ENCODE data around the gene ARFGAP1.

DNA sequence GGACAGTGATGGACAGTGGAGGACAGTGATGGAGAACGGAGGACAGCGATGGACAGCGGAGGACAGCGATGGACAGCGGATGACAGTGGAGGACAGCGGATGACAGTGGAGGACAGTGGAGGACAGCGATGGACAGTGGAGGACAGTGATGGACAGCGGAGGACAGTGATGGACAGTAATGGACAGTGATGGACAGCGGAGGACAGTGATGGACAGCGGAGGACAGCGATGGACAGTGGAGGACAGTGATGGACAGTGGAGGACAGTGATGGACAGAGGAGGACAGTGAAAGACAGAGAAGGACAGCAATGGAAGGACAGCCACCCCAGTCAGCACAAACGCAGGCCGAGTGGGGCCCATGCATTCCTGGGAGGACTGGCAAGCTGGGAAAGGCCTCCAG, 15.0 kb upstream of the ARFGAP1 start:
- TF ChIP-seq, protein P1, sequence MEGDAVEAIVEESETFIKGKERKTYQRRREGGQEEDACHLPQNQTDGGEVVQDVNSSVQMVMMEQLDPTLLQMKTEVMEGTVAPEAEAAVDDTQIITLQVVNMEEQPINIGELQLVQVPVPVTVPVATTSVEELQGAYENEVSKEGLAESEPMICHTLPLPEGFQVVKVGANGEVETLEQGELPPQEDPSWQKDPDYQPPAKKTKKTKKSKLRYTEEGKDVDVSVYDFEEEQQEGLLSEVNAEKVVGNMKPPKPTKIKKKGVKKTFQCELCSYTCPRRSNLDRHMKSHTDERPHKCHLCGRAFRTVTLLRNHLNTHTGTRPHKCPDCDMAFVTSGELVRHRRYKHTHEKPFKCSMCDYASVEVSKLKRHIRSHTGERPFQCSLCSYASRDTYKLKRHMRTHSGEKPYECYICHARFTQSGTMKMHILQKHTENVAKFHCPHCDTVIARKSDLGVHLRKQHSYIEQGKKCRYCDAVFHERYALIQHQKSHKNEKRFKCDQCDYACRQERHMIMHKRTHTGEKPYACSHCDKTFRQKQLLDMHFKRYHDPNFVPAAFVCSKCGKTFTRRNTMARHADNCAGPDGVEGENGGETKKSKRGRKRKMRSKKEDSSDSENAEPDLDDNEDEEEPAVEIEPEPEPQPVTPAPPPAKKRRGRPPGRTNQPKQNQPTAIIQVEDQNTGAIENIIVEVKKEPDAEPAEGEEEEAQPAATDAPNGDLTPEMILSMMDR (IDR thresholded peaks at IDR 0.05; ENCODE audit: low read depth, low read length) = no peak
- TF ChIP-seq EZH2phosphoT487 (IDR thresholded peaks at IDR 0.05; ENCODE audit: low read depth) = no peak
